WI38 (cell line): ENCODE measurements around the gene CATSPER1.
"Not testable (repeated sequence)": the region's sequence is repeated elsewhere in the genome, so short reads cannot be mapped to it uniquely, and the experiment has no call there.

Source experiments
- H3K4me3 ChIP-seq: 2 replicates; pipeline ENCODE4 v1.5.1; 2011; ENCODE audit warnings: low read depth, mild to moderate bottlenecking, control low read depth, low read length
- TF ChIP-seq, protein P1 (sequence below): IDR thresholded peaks from 2 replicates; pipeline ENCODE4 v1.5.1; 2012; ENCODE audit warnings: low read depth, mild to moderate bottlenecking, control low read depth, low read length

CATSPER1 gene

DNA sequence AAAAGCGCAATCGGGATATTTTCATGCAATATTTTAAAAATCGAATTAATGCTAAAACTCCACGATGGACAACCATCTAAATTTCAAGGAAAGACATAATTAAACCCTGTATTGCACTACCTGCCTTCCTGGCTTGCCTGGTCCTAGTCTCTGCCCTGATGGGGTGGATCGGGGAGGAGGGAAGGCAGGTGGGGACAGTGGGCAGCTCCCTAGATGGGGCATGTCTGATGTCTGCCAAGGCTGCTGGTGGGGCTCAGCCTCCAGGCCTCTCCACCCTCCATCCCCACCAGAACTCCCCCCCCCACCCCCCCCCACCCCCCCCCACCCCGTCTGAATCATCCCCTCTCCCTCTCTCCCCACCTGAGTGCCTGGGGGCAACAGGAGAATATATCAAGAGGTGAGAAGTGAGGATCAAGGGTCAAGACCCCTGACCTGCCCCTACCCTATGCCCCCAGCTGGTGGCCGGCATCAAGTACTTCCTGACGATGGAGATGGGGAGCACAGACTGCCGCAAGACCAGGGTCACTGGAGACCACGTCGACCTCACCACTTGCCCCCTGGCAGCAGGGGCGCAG lies 13.8 kb downstream of the CATSPER1 start:
- H3K4me3 ChIP-seq: no peak overlapping the region
- TF ChIP-seq, protein P1, sequence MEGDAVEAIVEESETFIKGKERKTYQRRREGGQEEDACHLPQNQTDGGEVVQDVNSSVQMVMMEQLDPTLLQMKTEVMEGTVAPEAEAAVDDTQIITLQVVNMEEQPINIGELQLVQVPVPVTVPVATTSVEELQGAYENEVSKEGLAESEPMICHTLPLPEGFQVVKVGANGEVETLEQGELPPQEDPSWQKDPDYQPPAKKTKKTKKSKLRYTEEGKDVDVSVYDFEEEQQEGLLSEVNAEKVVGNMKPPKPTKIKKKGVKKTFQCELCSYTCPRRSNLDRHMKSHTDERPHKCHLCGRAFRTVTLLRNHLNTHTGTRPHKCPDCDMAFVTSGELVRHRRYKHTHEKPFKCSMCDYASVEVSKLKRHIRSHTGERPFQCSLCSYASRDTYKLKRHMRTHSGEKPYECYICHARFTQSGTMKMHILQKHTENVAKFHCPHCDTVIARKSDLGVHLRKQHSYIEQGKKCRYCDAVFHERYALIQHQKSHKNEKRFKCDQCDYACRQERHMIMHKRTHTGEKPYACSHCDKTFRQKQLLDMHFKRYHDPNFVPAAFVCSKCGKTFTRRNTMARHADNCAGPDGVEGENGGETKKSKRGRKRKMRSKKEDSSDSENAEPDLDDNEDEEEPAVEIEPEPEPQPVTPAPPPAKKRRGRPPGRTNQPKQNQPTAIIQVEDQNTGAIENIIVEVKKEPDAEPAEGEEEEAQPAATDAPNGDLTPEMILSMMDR: no peak

DNA sequence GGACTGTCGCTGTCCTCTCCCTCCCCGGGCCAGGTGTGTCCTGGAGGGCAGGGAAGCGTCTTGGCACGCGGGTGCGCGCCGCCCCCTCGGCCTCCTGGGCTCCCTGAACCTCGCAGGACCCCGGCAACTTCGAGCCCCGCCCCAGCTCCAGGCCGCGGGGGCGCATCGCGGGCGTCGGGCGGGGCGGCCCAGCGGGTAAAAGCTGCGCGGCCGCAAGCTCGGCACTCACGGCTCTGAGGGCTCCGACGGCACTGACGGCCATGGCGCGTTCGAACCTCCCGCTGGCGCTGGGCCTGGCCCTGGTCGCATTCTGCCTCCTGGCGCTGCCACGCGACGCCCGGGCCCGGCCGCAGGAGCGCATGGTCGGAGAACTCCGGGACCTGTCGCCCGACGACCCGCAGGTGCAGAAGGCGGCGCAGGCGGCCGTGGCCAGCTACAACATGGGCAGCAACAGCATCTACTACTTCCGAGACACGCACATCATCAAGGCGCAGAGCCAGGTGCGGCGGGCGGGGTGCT lies 14.4 kb downstream of the CATSPER1 start, which contains the start of gene CST6:
Gene CST6, plus strand, starts transcription at position 224 of the 519 bp plus-strand sequence. Its CDS starts 37 bp downstream, at position 261.
- H3K4me3 ChIP-seq: no peak within 1 kb of the TSS
- TF ChIP-seq, protein P1: no peak

DNA sequence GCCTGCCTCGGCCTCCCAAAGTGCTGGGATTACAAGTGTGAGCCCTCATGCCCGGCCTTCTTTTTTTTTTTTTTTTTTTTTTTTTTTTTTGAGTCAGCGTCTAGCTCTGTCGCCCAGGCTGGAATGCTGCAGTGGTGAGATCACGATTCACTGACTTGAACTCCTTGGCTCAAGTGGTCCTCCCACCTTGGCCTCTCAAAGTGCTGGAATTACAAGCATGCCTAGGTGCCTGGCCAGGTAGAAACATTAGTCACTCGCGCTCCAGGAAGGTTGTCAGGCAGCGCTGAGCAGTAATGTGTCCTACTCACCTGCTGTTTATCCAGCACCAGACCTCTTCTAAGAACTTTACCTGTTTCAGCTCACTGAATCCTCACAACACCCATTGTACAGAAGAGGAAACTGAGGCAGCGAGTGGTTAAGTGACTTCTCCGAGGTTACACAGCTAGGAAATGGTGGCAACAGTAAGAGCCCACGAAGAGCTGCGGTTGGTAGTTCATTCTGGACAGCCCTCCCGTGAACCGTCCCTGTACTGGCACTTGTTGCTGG lies 15.0 kb downstream of the CATSPER1 start:
- no peak overlapping the region for H3K4me3 ChIP-seq
- TF ChIP-seq, protein P1: no peak

DNA sequence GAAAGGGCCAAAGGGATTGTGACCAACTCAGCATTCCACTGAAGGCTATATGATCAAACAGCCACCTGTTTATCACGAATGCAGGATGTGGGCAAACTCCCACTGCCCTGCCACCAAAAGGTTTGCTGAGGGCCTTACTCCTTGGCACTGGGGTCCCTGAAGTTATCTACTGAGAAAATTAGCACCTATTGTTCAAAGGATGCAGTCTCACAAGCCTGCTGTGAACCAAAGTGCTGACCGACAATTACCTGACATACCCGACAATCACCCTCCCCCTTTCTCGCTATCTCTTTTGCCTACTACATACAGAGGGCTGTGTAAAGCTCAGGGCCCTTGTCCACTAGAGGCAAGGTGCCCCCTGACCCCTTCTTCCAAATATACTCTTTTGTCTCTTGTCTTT lies 16.2 kb downstream of the CATSPER1 start:
- not testable (repeated sequence) for H3K4me3 ChIP-seq

DNA sequence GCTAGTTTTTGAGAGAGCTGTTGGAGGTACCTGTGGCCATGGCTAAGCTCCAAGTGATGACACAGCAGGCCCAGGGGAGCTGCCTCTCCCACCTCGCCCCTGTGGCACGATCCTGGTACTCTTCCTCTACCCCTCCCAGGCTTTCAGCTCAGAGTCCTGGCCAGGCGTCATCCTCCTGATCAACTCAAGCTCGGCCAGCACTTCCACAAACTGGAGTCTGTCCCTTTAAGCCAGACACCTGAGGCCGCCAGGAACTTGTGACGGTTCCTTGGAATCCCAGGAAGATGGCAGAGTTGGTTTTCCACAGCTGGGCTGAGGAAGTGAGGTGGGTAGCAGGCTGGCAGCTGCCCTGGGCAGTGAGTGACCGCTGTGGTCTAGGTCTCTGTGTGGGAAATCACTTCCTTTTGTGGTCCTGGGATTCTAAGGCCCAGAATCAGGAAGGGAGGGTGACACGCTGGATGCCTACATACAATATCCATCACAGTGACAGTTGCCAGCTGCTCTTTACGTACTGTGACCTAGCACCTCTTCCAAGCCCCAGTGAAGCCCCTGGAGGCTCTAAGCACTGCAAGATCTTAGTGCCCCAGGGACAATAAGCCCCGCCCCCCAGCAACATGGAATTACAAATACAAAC lies 17.7 kb downstream of the CATSPER1 start:
- H3K4me3 ChIP-seq: no peak overlapping the region
- TF ChIP-seq, protein P1: no peak

DNA sequence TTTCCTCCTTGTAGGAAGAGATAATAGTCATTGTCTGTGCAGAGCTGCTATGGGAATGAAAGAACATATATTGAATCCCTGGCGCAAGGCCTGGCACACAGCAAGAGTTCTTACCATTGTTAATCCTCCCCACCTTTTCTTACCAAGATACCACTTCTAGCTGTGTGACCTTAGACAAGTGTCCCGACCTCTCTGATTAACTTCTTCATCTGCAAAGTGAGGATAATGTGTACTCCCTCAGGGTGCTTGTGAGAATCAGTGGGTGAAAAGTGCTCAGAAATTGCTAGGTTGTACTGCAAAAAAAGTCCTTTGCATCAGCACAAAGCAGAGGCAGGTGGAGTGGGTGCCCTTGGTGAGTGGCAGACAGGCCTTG lies 18.2 kb downstream of the CATSPER1 start:
- H3K4me3 ChIP-seq: no peak overlapping the region
- TF ChIP-seq, protein P1: no peak

DNA sequence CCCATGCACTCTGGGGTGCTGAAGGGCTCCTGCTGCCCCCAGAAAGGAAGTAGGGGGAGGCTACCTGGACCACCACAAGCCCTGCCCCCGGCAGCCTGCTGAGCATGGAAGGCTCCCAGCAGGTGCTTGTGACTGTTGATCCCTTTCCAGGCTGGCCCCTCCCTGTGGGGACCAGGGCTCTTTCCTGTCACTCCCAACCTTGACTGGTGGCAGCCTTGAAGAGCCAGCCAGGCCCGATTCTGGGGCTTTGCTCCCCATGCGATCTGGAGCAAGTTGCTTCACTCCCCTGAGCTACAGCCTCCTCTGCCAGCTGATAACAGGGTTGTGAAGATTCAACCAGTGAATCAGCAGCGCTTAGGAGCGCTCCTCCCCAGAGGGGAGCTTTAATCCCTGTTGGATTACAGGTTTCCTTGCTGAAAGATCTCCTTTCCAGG lies 19.1 kb downstream of the CATSPER1 start:
- TF ChIP-seq, protein P1: no peak

More for the DNA sequence above, 19.1 kb downstream of the CATSPER1 start:
- H3K4me3 ChIP-seq: no peak overlapping the region
